Progenitor cell of endocrine pancreas (in vitro differentiated cells): ENCODE results near the gene TUG1. TPM values are rescaled to one million over a fixed set of nuclear protein-coding genes. Genes with fewer than 3 reads are reported as not detected.

ENCODE experiments used
- DNase-seq: peaks from one replicate; pipeline ENCODE4 v3.0.0; 2021; ENCODE audit warnings: low spot score; ENCODE audit not compliant: unreplicated experiment
- H3K27ac Mint-ChIP-seq: 2 replicates; pipeline ENCODE4 v1.8.0; 2021; ENCODE audit warnings: mild to moderate bottlenecking, moderate library complexity, mixed read lengths
- H3K27me3 Mint-ChIP-seq: 2 replicates; pipeline ENCODE4 v1.8.0; 2021; ENCODE audit warnings: mixed read lengths
- H3K36me3 Mint-ChIP-seq: 2 replicates; pipeline ENCODE4 v1.8.0; 2022; ENCODE audit warnings: mixed read lengths; ENCODE audit not compliant: insufficient read depth
- H3K4me1 Mint-ChIP-seq: 2 replicates; pipeline ENCODE4 v1.8.0; 2021; ENCODE audit warnings: low read depth, mixed read lengths
- H3K4me3 Mint-ChIP-seq: 2 replicates; pipeline ENCODE4 v1.8.0; 2021; ENCODE audit warnings: low read depth, mild to moderate bottlenecking, moderate library complexity, mixed read lengths
- H3K9me3 Mint-ChIP-seq: 2 replicates; pipeline ENCODE4 v1.8.0; 2021; ENCODE audit warnings: low read depth, mixed read lengths
- total RNA-seq: library from RNA; stranded (reverse); gene quantifications from 2 replicates; pipeline ENCODE4 v1.2.1, GENCODE V29; 2021
- TF ChIP-seq, protein P1 (sequence below): fragments of 200-600 bp; sonication (generic); IDR thresholded peaks from one replicate; pipeline ENCODE4 v1.5.0; 2021; ENCODE audit warnings: antibody characterized with exemption, mild to moderate bottlenecking; ENCODE audit not compliant: unreplicated experiment

TUG1 gene
- total RNA-seq, 1 donor from 2014 or later = 142 TPM

DNA sequence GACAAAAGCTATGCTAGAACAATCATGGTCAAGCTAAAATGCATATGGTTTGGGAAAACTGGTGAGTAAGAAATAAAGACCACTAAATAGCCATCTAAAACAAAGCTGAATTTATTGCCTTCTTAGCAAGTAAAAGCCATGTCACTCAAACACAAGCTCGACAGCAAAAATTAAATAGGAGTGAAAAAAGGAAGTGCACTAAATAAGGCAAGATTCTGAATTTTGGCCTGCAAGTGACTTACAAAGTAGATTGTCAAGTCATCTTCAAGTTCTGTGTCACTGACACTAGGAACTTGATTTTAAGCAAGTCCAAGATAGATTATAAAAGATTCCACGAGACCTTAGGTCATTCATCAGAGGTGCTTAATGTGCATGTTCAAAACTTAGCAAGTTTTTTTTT lies 27.4 kb downstream of the TUG1 start:
- peaks cover 3% of the 10 kb centered on the region for H3K4me1 Mint-ChIP-seq
- no peaks in the 10 kb centered on the region for H3K27me3 Mint-ChIP-seq
- peaks cover 5% of the 10 kb centered on the region for H3K9me3 Mint-ChIP-seq

GRCh38 chr22:30998329-30998728 lies 29.3 kb downstream of the TUG1 start:
- TF ChIP-seq, protein P1, sequence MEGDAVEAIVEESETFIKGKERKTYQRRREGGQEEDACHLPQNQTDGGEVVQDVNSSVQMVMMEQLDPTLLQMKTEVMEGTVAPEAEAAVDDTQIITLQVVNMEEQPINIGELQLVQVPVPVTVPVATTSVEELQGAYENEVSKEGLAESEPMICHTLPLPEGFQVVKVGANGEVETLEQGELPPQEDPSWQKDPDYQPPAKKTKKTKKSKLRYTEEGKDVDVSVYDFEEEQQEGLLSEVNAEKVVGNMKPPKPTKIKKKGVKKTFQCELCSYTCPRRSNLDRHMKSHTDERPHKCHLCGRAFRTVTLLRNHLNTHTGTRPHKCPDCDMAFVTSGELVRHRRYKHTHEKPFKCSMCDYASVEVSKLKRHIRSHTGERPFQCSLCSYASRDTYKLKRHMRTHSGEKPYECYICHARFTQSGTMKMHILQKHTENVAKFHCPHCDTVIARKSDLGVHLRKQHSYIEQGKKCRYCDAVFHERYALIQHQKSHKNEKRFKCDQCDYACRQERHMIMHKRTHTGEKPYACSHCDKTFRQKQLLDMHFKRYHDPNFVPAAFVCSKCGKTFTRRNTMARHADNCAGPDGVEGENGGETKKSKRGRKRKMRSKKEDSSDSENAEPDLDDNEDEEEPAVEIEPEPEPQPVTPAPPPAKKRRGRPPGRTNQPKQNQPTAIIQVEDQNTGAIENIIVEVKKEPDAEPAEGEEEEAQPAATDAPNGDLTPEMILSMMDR = no peak
- H3K27me3 Mint-ChIP-seq = no peaks in the 10 kb centered on the region
- H3K36me3 Mint-ChIP-seq = no peaks in the 10 kb centered on the region
- no peak overlapping the region for H3K27ac Mint-ChIP-seq
- no peak overlapping the region for H3K4me3 Mint-ChIP-seq
- DNase-seq = no peak
- peaks cover 3% of the 10 kb centered on the region for H3K4me1 Mint-ChIP-seq
- peaks cover 2% of the 10 kb centered on the region for H3K9me3 Mint-ChIP-seq

More for the DNA sequence above, 27.4 kb downstream of the TUG1 start:
- no peak overlapping the region for H3K27ac Mint-ChIP-seq
- TF ChIP-seq, protein P1 = no peak
- H3K4me3 Mint-ChIP-seq = no peak overlapping the region
- H3K36me3 Mint-ChIP-seq = peaks cover 2% of the 10 kb centered on the region
- DNase-seq = no peak

GRCh38 chr22:31001124-31001770 lies 32.2 kb downstream of the TUG1 start:
- H3K36me3 Mint-ChIP-seq = no peaks in the 10 kb centered on the region
- TF ChIP-seq, protein P1 = no peak
- no peak overlapping the region for H3K4me3 Mint-ChIP-seq
- H3K4me1 Mint-ChIP-seq = peaks cover 3% of the 10 kb centered on the region
- H3K27ac Mint-ChIP-seq = no peak overlapping the region
- DNase-seq = no peak
- no peaks in the 10 kb centered on the region for H3K27me3 Mint-ChIP-seq
- H3K9me3 Mint-ChIP-seq = no peaks in the 10 kb centered on the region

DNA sequence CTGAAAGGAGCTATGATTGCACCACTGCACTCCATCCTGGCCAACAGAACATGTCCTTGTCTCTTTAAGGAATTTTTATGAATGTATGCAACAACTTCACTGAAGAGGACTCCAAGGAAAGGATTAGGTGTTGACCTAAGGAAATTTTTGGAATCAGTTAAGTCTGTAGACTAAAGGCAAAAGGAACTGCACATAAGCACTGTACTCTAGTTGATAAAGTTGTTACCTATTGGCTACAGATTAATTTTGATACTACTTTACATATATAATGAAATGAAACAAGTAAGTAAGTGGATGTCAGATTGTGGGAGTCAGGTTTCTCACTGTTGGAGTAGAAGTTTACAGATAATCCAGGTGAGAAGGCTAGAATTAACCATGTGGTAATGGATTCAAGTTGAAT lies 36.5 kb downstream of the TUG1 start:
- peaks cover 3% of the 10 kb centered on the region for H3K9me3 Mint-ChIP-seq
- TF ChIP-seq, protein P1 = no peak
- H3K27ac Mint-ChIP-seq = no peak overlapping the region
- no peaks in the 10 kb centered on the region for H3K4me1 Mint-ChIP-seq
- H3K4me3 Mint-ChIP-seq = no peak overlapping the region
- H3K27me3 Mint-ChIP-seq = no peaks in the 10 kb centered on the region
- no peaks in the 10 kb centered on the region for H3K36me3 Mint-ChIP-seq
- no peak for DNase-seq

DNA sequence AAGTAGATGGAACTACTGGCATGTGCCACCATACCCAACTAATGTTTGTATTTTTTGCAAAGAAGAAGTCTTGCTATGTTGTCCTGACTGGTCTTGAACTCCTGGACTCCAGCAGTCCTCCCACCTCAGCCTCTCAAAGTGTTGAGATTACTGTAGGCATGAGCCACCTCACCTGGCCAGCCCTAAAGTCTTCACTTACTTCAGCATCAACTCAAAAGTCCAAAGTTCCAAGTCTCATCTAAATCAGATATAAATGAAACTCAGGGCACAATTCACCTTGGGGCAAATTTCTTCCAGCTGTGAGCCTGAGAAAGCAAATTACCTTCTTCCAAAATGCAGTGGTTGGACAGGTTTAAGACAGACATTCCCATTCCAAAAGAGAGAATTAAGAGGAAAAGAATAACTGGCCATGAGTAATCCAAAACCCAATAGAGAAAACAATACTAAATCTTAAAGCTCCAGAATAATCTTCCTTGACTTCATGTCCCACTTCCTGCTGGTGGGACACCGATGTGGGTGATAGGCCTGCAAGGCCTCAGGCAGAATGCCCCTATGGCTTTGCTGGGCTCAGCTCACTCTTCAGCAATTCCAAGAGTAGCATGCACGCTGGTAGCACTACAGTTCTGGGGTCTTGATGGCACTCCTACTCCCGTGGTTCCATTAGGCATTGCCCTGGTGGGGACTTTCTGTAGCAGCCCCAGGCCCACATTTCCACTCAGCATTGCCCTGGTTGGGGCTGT lies 50.3 kb downstream of the TUG1 start:
- no peak overlapping the region for H3K27ac Mint-ChIP-seq
- H3K9me3 Mint-ChIP-seq = no peaks in the 10 kb centered on the region
- H3K4me3 Mint-ChIP-seq = no peak overlapping the region

More for the DNA sequence above, 50.3 kb downstream of the TUG1 start:
- Mint-ChIP-seq H3K27me3 (no peaks in the 10 kb centered on the region), H3K36me3 (no peaks in the 10 kb centered on the region), H3K4me1 (no peaks in the 10 kb centered on the region)
- DNase-seq = no peak
- TF ChIP-seq, protein P1 = no peak
